Stomach (tissue), 4 donors: Measurements from ENCODE around the gene FBXL7.

Experiments used
- POLR2A ChIP-seq, 4 donors: fragments of 450-650 bp; IDR thresholded peaks; one replicate each; pipeline ENCODE4 v1.6.1; 2016; ENCODE audit warnings: antibody characterized with exemption in 4 of 4, control low read depth in 2 of 4, mild to moderate bottlenecking in 1 of 4, moderate library complexity in 1 of 4
- POLR2AphosphoS5 ChIP-seq, 3 donors: sonication (generic); formaldehyde crosslinking; IDR thresholded peaks; one replicate each; pipeline ENCODE4 v1.6.1; 2016; ENCODE audit warnings: antibody characterized with exemption in 3 of 3
- TF ChIP-seq, protein P1 (sequence below), 7 experiments: fragments of 450-650 bp in 4 of 7; fragments of 200-600 bp in 3 of 7; sonication (generic) in 3 of 7; IDR thresholded peaks; one replicate each; pipeline ENCODE4 v1.5.1; 2016 to 2019; ENCODE audit warnings: antibody characterized with exemption in 7 of 7, control low read depth in 2 of 7, mild to moderate bottlenecking in 1 of 7

DNA sequence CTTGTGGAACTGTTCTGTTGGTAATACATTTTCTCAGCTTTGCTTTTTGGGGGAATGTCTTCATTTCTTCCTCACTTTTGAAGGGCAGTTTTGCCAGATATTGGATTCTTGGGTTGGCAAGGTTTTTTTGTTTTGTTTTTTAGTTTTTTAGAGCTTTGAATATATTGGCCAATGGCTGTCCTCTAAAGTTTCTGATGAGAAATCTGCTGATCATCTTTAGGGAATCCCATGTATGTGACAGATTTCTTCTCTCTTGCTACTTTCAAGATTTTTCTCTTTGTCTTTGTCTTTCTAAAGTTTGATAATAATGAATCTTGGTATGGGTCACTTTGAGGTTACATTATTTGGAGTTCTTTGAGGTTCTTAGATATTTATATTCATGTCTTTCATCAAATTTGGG lies 227.4 kb downstream of the FBXL7 start:
- TF ChIP-seq, protein P1, sequence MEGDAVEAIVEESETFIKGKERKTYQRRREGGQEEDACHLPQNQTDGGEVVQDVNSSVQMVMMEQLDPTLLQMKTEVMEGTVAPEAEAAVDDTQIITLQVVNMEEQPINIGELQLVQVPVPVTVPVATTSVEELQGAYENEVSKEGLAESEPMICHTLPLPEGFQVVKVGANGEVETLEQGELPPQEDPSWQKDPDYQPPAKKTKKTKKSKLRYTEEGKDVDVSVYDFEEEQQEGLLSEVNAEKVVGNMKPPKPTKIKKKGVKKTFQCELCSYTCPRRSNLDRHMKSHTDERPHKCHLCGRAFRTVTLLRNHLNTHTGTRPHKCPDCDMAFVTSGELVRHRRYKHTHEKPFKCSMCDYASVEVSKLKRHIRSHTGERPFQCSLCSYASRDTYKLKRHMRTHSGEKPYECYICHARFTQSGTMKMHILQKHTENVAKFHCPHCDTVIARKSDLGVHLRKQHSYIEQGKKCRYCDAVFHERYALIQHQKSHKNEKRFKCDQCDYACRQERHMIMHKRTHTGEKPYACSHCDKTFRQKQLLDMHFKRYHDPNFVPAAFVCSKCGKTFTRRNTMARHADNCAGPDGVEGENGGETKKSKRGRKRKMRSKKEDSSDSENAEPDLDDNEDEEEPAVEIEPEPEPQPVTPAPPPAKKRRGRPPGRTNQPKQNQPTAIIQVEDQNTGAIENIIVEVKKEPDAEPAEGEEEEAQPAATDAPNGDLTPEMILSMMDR (IDR thresholded peaks at IDR 0.05), result no peak
- no peak for TF ChIP-seq POLR2A (IDR thresholded peaks at IDR 0.05)
- TF ChIP-seq POLR2AphosphoS5 (IDR thresholded peaks at IDR 0.05), result no peak
